Thoracic aorta (tissue), 2 donors: ENCODE data around the gene SIRT2. TPM values are rescaled to one million over a fixed set of nuclear protein-coding genes. Genes with fewer than 3 reads are reported as not detected.

Experiments used
- ATAC-seq: fragments of 150-250 bp; one replicate; pipeline ENCODE4 v1.8.0; 2017; ENCODE audit warnings: low read depth; ENCODE audit not compliant: insufficient number of reproducible peaks, low FRiP score
- DNase-seq: peaks from one replicate; pipeline ENCODE4 v3.0.0-alpha.2; 2020; ENCODE audit warnings: low spot score
- H3K27ac ChIP-seq, 2 donors: fragments of 200-600 bp; sonication (generic); 1 replicate in 1 of 2; 2 replicates in 1 of 2; pipeline ENCODE4 v1.5.1; 2016; ENCODE audit warnings: mild to moderate bottlenecking in 2 of 2, moderate library complexity in 2 of 2
- H3K27me3 ChIP-seq: fragments of 200-600 bp; sonication (generic); replicated peaks from 2 replicates; pipeline ENCODE4 v1.6.0; 2016; ENCODE audit warnings: mild to moderate bottlenecking; ENCODE audit not compliant: insufficient read depth
- H3K36me3 ChIP-seq: fragments of 200-600 bp; sonication (generic); one replicate; pipeline ENCODE4 v1.5.1; 2016
- H3K4me1 ChIP-seq, 2 donors: fragments of 200-600 bp; sonication (generic); 1 replicate in 1 of 2; 2 replicates in 1 of 2; pipeline versions ENCODE4 v1.5.1 to v1.6.0; 2016; ENCODE audit warnings: low read depth in 2 of 2, mild to moderate bottlenecking in 1 of 2; ENCODE audit not compliant: control insufficient read depth in 1 of 2
- H3K4me3 ChIP-seq: fragments of 200-600 bp; sonication (generic); 2 replicates; pipeline ENCODE4 v1.5.1; 2016; ENCODE audit warnings: mild to moderate bottlenecking
- H3K9me3 ChIP-seq: fragments of 200-600 bp; sonication (generic); 2 replicates; pipeline ENCODE4 v1.5.1; 2016
- total RNA-seq, 2 donors: library from RNA; depleted of rRNA; stranded (reverse); fragments of >200 nt; gene quantifications; one replicate each; pipeline versions ENCODE4 v1.1.0 to v1.2.3, GENCODE V29; 2016
- TF ChIP-seq, protein P1 (sequence below): fragments of 200-600 bp; sonication (generic); IDR thresholded peaks from one replicate; pipeline ENCODE4 v1.5.1; 2019; ENCODE audit warnings: antibody characterized with exemption

Gene SIRT2
- total RNA-seq, 2 donors from 2014 or later = 42.8 to 68.4 TPM

- ATAC-seq (no peak), DNase-seq (no peak)
- TF ChIP-seq, protein P1, sequence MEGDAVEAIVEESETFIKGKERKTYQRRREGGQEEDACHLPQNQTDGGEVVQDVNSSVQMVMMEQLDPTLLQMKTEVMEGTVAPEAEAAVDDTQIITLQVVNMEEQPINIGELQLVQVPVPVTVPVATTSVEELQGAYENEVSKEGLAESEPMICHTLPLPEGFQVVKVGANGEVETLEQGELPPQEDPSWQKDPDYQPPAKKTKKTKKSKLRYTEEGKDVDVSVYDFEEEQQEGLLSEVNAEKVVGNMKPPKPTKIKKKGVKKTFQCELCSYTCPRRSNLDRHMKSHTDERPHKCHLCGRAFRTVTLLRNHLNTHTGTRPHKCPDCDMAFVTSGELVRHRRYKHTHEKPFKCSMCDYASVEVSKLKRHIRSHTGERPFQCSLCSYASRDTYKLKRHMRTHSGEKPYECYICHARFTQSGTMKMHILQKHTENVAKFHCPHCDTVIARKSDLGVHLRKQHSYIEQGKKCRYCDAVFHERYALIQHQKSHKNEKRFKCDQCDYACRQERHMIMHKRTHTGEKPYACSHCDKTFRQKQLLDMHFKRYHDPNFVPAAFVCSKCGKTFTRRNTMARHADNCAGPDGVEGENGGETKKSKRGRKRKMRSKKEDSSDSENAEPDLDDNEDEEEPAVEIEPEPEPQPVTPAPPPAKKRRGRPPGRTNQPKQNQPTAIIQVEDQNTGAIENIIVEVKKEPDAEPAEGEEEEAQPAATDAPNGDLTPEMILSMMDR = no peak
- Histone ChIP-seq H3K4me1 (peaks cover 18 to 33% of the 10 kb centered on the region in 2 donors), H3K9me3 (no peaks in the 10 kb centered on the region), H3K27ac (no peak overlapping the region), H3K36me3 (peaks cover 16% of the 10 kb centered on the region), H3K27me3 (no peaks in the 10 kb centered on the region), H3K4me3 (peak overlapping the region; percentile 75)
Measured at GRCh38 chr19:38900743-38901190, 1.3 kb upstream of the SIRT2 start.

DNA sequence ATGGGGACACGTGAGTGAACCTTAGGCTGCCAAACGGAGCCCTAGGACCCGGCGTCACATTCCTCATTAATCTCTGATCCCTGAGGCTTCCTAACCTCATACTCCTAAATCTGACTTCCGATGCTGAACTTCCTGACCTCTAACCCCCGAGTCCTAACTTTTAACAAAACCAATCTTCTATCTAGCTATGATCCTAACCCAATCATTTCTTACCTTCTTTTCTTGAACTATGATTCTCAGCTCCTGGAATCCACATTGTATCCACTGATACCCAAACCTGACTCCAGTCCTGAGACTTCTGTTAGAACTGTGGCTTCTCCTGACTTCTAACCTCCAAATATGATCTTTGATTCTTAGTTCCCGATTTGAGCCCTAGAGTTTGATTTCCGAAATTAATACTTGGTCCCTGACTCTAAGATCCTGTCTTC is 798 bp upstream of the SIRT2 start:
- H3K36me3 ChIP-seq = peaks cover 11% of the 10 kb centered on the region
- peak; percentile 37 for ATAC-seq
- peaks cover 18 to 33% of the 10 kb centered on the region in 2 donors for H3K4me1 ChIP-seq
- H3K27ac ChIP-seq = peak overlapping the region; percentile 77 to 81
- no peaks in the 10 kb centered on the region for H3K9me3 ChIP-seq
- H3K27me3 ChIP-seq = no peaks in the 10 kb centered on the region
- DNase-seq = no peak
- TF ChIP-seq, protein P1 = no peak
- H3K4me3 ChIP-seq = peak overlapping the region; percentile 75

DNA sequence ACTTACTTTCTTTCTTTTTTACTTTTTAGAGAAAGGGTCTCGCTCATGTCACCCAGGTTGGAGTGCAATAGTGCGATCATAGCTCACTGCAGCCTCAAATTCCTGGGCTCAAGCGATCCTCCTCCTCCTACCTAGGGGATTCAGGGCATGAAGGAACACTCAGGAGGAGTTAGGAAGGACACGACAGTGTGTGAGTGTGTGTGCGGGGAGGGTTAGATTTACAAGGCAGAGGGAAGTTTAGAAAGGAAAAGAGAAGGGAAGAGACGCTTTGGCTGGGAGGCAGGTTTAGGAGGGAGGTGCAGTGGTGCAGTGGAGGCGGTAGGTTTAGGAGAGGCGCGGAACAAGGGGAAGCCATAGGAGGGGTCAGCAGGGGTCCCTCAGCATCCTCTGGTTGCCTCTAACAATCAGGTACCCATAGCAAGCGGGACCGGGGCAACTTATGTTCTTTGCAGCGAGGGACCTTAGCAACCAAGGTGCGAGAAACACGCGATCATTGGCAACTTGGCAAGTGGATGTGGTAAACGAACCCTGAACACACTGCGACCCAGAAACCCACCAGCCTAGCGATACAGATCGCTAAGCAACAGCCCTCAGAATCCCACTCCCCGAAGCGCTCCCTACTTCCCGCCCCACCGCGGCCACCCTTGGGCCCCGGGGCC is 501 bp downstream of the SIRT2 start:
- Histone ChIP-seq H3K27me3 (no peaks in the 10 kb centered on the region), H3K36me3 (no peaks in the 10 kb centered on the region), H3K9me3 (no peaks in the 10 kb centered on the region), H3K27ac (peak overlapping the region; percentile 44 to 79), H3K4me3 (peak overlapping the region; percentile 75), H3K4me1 (peaks cover 18 to 33% of the 10 kb centered on the region in 2 donors)
- ATAC-seq (no peak), DNase-seq (no peak)
- TF ChIP-seq, protein P1 = no peak

DNA sequence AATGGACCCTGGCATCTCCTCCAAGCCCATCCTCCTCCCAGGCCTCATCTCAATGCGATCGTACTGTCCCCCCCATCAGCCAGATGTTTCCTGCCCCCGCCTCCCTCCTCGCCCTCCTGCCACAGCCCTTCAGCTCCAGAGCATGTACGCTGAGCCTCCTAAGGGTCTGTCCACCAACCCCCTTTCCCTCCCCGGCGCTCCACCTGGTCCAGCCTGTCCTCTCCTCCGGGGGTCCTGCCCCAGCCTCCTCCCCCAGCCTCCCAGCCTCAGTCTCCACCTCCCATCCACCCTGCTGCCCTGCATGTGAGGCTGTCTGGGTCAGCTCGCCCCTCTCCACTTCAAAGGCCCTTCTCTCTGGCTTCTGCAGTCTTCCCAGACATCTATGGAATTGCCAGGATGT is 4.5 kb downstream of the SIRT2 start:
- DNase-seq (no peak), ATAC-seq (no peak)
- no peak overlapping the region for H3K27ac ChIP-seq
- TF ChIP-seq, protein P1 = no peak
- peaks cover 4% of the 10 kb centered on the region for H3K36me3 ChIP-seq
- H3K27me3 ChIP-seq = no peaks in the 10 kb centered on the region
- H3K4me3 ChIP-seq = no peak overlapping the region
- H3K4me1 ChIP-seq = peaks cover 8 to 16% of the 10 kb centered on the region in 2 donors
- H3K9me3 ChIP-seq = no peaks in the 10 kb centered on the region

DNA sequence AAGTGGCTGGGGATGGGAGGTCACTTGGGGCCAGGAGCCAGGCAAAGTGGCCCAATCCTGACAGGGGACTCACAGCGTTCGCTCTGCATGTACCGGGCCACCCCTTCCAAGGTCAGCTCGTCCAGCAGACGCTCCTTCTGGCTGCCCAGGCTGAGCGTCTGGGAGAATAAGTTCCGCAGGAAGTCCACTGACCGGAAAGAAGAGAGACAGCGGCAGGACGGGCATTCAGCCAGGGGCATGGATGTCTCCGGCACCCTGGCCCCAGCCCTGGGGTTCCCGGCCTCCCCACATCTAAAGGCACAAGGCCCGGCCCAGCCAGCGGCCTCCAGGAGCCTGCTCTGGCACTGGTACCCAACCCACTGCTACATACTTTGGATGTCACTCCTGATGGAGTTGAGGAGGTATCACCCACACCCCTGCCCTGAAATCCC is 6.1 kb downstream of the SIRT2 start:
- no peaks in the 10 kb centered on the region for H3K9me3 ChIP-seq
- TF ChIP-seq, protein P1 = no peak
- no peaks in the 10 kb centered on the region for H3K27me3 ChIP-seq
- DNase-seq (no peak), ATAC-seq (no peak)
- H3K27ac ChIP-seq = no peak overlapping the region
- H3K36me3 ChIP-seq = peaks cover 20% of the 10 kb centered on the region
- no peak overlapping the region for H3K4me3 ChIP-seq
- peaks cover 6 to 11% of the 10 kb centered on the region in 2 donors for H3K4me1 ChIP-seq
